Right lobe of liver (tissue), 4 donors: ENCODE data around the gene COL27A1.

Source experiments
- POLR2A ChIP-seq: fragments of 450-650 bp; IDR thresholded peaks from one replicate; pipeline ENCODE4 v1.6.1; 2017; ENCODE audit warnings: antibody characterized with exemption, mild to moderate bottlenecking
- TF ChIP-seq, protein P1 (sequence below), 4 donors: fragments of 200-600 bp in 3 of 4; fragments of 450-650 bp in 1 of 4; IDR thresholded peaks; one replicate each; pipeline versions ENCODE4 v1.5.1 to v1.8.0; 2016 to 2022; ENCODE audit warnings: antibody characterized with exemption in 4 of 4, mild to moderate bottlenecking in 2 of 4
- donor health status: DM: no; HTN: no; CAD: no.
- donor health status: DM: no; HTN: no; CAD: no.
- donor health status: DM: no; HTN: yes; CAD: no.

DNA sequence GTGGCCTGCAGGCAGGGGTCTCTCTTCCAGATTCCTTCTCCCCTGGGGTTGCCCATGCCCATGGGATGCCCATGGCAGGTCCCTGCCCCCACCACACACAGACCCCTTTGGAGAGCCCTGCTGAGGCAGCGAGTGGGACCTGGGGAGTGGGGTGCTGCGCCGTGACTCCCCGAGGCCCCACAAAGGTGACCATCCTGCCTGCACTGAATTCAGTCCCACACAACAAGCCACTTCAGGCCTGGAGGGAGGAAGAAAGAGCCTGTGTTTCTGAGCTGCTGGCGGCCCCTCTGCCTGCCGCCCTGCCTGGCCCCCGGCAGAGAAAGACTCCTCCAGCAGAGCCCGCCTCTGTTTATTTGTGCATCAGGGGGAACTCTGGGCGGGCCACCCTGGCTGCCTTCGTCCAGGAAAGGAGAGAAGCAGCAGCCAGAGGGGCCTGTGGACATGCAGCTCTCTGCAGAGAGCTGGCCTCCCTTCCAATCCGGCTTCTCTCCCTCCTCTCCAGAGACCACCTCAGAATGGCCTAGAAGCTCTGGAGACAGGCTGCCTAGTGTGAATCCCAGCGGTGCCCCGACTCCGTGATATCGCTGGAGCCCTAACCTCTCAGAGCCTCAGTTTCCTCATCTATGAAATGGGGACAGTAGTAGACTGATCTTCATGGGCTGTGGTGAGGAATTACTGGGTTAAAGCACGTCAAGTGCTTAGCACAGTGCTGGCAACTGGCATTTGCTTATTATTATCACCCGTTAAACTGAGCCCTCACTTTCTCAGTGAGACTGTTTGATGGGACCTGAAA is 72.9 kb downstream of the COL27A1 start:
- TF ChIP-seq, protein P1, sequence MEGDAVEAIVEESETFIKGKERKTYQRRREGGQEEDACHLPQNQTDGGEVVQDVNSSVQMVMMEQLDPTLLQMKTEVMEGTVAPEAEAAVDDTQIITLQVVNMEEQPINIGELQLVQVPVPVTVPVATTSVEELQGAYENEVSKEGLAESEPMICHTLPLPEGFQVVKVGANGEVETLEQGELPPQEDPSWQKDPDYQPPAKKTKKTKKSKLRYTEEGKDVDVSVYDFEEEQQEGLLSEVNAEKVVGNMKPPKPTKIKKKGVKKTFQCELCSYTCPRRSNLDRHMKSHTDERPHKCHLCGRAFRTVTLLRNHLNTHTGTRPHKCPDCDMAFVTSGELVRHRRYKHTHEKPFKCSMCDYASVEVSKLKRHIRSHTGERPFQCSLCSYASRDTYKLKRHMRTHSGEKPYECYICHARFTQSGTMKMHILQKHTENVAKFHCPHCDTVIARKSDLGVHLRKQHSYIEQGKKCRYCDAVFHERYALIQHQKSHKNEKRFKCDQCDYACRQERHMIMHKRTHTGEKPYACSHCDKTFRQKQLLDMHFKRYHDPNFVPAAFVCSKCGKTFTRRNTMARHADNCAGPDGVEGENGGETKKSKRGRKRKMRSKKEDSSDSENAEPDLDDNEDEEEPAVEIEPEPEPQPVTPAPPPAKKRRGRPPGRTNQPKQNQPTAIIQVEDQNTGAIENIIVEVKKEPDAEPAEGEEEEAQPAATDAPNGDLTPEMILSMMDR (IDR thresholded peaks at IDR 0.05) = no peak
- TF ChIP-seq POLR2A = no peak
